ENCODE results near the gene PNPLA6. TPM values are rescaled to one million over a fixed set of nuclear protein-coding genes. Genes with fewer than 3 reads are reported as not detected.
A peak's percentile ranks its signal among the peaks of the same experiment; 100 is the strongest.

PNPLA6 gene
- total and polyA plus RNA-seq, 11 donors: 35.6 to 105 (median 49.9) TPM

- peaks cover 0 to 14% (median 0%) of the 10 kb centered on the region in 12 donors for H3K4me1 ChIP-seq
- no peak for DNase-seq
- WGBS, 4 donors: 88 to 94% (median 92%) methylated on average over 36 of the region's 36 CpGs
Measured at GRCh38 chr19:7549429-7550148, 14.1 kb downstream of the PNPLA6 start.

GRCh38 chr19:7550169-7550770 is 14.8 kb downstream of the PNPLA6 start:
- H3K4me1 ChIP-seq: peaks cover 0 to 7% (median 0%) of the 10 kb centered on the region in 12 donors
- intact Hi-C loops (cut with DNase I): no loop called here
- peaks cover 0 to 60% (median 21%) of the 10 kb centered on the region in 9 donors for H3K36me3 ChIP-seq
- ATAC-seq (peak in 1 of 4 donors; percentile 12), DNase-seq (no peak)
- H3K27ac ChIP-seq: no peak overlapping the region
- no peaks in the 10 kb centered on the region for H3K9me3 ChIP-seq
- H3K27me3 ChIP-seq: no peaks in the 10 kb centered on the region
- no peak overlapping the region for H3K4me3 ChIP-seq
- no peak for TF ChIP-seq POLR2A (IDR thresholded peaks at IDR 0.05)
- TF ChIP-seq CTCF (IDR thresholded peaks at IDR 0.05): no peak
- WGBS, 4 donors: 94 to 96% (median 95%) methylated on average over 38 to 41 of the region's 41 CpGs

More at GRCh38 chr19:7549429-7550148, 14.1 kb downstream of the PNPLA6 start:
- Histone ChIP-seq H3K27me3 (no peaks in the 10 kb centered on the region), H3K4me3 (no peak overlapping the region), H3K9me3 (no peaks in the 10 kb centered on the region), H3K27ac (no peak overlapping the region), H3K36me3 (peaks cover 0 to 62% (median 19%) of the 10 kb centered on the region in 9 donors)
- intact Hi-C loops (cut with DNase I): no loop called here
- no peak for ATAC-seq
- no peak for TF ChIP-seq CTCF (IDR thresholded peaks at IDR 0.05)
- no peak for TF ChIP-seq POLR2A (IDR thresholded peaks at IDR 0.05)

GRCh38 chr19:7550987-7551761 is 15.7 kb downstream of the PNPLA6 start:
- Histone ChIP-seq H3K27ac (peak overlapping the region in 1 of 12 donors; percentile 63), H3K27me3 (no peaks in the 10 kb centered on the region), H3K9me3 (no peaks in the 10 kb centered on the region), H3K4me3 (peak overlapping the region in 9 of 12 donors; percentile 28 to 56 (median 41)), H3K36me3 (peaks cover 0 to 63% (median 29%) of the 10 kb centered on the region in 9 donors), H3K4me1 (peaks cover 0 to 5% (median 0%) of the 10 kb centered on the region in 12 donors)
- ATAC-seq: peak; percentile 92 to 97 (median 95)
- no peak for TF ChIP-seq CTCF (IDR thresholded peaks at IDR 0.05)
- TF ChIP-seq POLR2A (IDR thresholded peaks at IDR 0.05): no peak
- intact Hi-C loops (cut with DNase I): no loop called here
- DNase-seq: peak in 4 of 5 donors; percentile 65 to 86 (median 76)
- 25 to 40% (median 37%) methylated on average over 43 to 51 of the region's 51 CpGs for WGBS, 4 donors

- H3K36me3 ChIP-seq: peaks cover 0 to 74% (median 45%) of the 10 kb centered on the region in 9 donors
- no peak for TF ChIP-seq CTCF (IDR thresholded peaks at IDR 0.05)
- TF ChIP-seq POLR2A (IDR thresholded peaks at IDR 0.05): no peak
- no peaks in the 10 kb centered on the region for H3K9me3 ChIP-seq
- no peak overlapping the region for H3K4me3 ChIP-seq
- ATAC-seq: no peak
- no peaks in the 10 kb centered on the region for H3K27me3 ChIP-seq
- DNase-seq: no peak
- peaks cover 0 to 5% (median 0%) of the 10 kb centered on the region in 12 donors for H3K4me1 ChIP-seq
- 47 to 98% (median 89%) methylated on average over 2 of the region's 2 CpGs for WGBS, 4 donors
- H3K27ac ChIP-seq: no peak overlapping the region
- intact Hi-C loops (cut with DNase I): no loop called here
Measured at GRCh38 chr19:7552781-7553180, 17.3 kb downstream of the PNPLA6 start.

Data from heart left ventricle (tissue), 16 donors.